Osteocyte (in vitro differentiated cells): ENCODE measurements around the gene PDZD2. TPM values are rescaled to one million over a fixed set of nuclear protein-coding genes. Genes with fewer than 3 reads are reported as not detected.

Experiments
- DNase-seq: peaks from one replicate; pipeline ENCODE4 v3.0.0; 2021; ENCODE audit warnings: mixed read lengths; ENCODE audit not compliant: unreplicated experiment; ENCODE audit errors: extremely low spot score
- H3K27ac Mint-ChIP-seq: one replicate; pipeline ENCODE4 v1.8.0; 2021; ENCODE audit warnings: mild to moderate bottlenecking, mixed read lengths; ENCODE audit not compliant: unreplicated experiment
- H3K27me3 Mint-ChIP-seq: one replicate; pipeline ENCODE4 v1.8.0; 2021; ENCODE audit warnings: mixed read lengths; ENCODE audit not compliant: unreplicated experiment
- H3K36me3 Mint-ChIP-seq: one replicate; pipeline ENCODE4 v1.8.0; 2021; ENCODE audit warnings: mixed read lengths; ENCODE audit not compliant: unreplicated experiment
- H3K4me1 Mint-ChIP-seq: one replicate; pipeline ENCODE4 v1.8.0; 2021; ENCODE audit warnings: mixed read lengths; ENCODE audit not compliant: unreplicated experiment
- H3K4me3 Mint-ChIP-seq: one replicate; pipeline ENCODE4 v1.8.0; 2021; ENCODE audit warnings: mild to moderate bottlenecking, moderate library complexity, mixed read lengths; ENCODE audit not compliant: unreplicated experiment
- H3K9me3 Mint-ChIP-seq: one replicate; pipeline ENCODE4 v1.8.0; 2021; ENCODE audit warnings: mixed read lengths; ENCODE audit not compliant: unreplicated experiment
- total RNA-seq: library from RNA; stranded (reverse); gene quantifications from 2 replicates; pipeline ENCODE4 v1.2.1, GENCODE V29; 2021
- TF ChIP-seq, protein P1 (sequence below): fragments of 200-600 bp; sonication (generic); IDR thresholded peaks from 2 replicates; pipeline ENCODE4 v1.5.0; 2021; ENCODE audit warnings: antibody characterized with exemption, mild to moderate bottlenecking, moderate library complexity

Gene PDZD2
- total RNA-seq, 1 donor from 2014 or later: 2.3 TPM

DNA sequence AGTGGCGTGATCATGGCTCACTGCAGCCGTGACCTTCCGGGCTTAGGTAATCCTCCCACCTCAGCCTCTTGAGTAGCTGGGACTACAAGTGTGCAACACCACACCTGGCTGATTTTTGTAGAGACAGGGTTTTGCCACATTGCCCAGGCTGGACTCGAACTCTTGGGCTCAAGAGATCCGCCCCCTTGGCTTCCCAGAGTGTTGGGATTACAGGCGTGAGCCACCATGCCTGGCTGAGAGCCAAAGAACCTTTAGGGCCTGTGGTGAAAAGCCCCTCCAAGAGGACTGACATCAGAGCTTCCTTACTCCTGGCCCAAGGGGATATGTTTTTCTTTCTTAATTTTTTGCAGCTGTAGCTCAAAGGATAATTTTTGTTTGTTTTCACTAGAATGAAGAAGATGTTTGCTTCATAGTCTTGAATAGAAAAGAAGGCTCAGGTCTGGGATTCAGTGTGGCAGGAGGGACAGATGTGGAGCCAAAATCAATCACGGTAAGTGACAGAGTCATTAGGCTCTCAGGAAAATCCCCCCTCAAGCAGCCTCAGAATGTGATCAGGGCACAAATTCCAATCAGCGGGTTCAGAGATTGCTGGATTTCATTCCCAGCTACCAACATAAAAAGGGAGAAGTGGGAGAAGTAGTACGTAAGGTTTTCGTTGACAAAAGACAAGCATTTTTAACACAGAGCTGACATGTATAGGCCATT lies 458.1 kb downstream of the PDZD2 start:
- Mint-ChIP-seq H3K27me3 (no peaks in the 10 kb centered on the region), H3K36me3 (peaks cover 19% of the 10 kb centered on the region), H3K4me3 (no peak overlapping the region), H3K9me3 (no peaks in the 10 kb centered on the region), H3K27ac (peak overlapping the region; percentile 6), H3K4me1 (peaks cover 16% of the 10 kb centered on the region)
- TF ChIP-seq, protein P1, sequence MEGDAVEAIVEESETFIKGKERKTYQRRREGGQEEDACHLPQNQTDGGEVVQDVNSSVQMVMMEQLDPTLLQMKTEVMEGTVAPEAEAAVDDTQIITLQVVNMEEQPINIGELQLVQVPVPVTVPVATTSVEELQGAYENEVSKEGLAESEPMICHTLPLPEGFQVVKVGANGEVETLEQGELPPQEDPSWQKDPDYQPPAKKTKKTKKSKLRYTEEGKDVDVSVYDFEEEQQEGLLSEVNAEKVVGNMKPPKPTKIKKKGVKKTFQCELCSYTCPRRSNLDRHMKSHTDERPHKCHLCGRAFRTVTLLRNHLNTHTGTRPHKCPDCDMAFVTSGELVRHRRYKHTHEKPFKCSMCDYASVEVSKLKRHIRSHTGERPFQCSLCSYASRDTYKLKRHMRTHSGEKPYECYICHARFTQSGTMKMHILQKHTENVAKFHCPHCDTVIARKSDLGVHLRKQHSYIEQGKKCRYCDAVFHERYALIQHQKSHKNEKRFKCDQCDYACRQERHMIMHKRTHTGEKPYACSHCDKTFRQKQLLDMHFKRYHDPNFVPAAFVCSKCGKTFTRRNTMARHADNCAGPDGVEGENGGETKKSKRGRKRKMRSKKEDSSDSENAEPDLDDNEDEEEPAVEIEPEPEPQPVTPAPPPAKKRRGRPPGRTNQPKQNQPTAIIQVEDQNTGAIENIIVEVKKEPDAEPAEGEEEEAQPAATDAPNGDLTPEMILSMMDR: no peak
- peak; percentile 48 for DNase-seq

DNA sequence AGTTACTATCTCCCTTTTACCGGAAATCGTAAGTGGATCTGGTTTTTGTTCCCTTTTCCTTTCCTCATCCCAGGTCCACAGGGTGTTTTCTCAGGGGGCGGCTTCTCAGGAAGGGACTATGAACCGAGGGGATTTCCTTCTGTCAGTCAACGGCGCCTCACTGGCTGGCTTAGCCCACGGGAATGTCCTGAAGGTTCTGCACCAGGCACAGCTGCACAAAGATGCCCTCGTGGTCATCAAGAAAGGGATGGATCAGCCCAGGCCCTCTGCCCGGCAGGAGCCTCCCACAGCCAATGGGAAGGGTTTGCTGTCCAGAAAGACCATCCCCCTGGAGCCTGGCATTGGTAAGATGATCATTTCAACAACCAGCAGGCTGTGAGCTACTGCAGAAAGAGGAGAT lies 459.4 kb downstream of the PDZD2 start:
- peak; percentile 73 for DNase-seq
- Mint-ChIP-seq H3K9me3 (no peaks in the 10 kb centered on the region), H3K4me1 (peaks cover 15% of the 10 kb centered on the region), H3K36me3 (peaks cover 24% of the 10 kb centered on the region), H3K4me3 (no peak overlapping the region), H3K27me3 (no peaks in the 10 kb centered on the region), H3K27ac (no peak overlapping the region)
- TF ChIP-seq, protein P1: no peak

DNA sequence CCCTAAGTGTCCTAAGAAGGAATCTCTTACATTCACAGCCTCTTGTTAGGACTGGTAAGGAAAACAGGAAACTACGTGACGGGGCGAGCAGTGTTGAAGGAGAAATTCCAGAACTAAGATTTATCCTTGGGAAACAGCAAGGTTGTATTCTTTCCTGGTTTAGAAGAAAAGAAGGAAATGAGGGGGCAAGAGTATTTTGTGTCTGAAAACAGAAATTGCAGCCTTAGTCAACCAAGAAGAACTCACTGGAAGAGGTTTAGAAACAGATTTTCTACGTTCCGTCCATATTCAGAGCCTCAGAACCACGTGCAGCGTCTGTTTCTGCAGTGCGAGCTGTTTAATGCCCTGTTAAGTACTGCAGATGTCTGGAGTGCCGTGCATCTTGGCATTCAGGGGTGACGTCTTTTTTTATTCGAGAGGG lies 460.0 kb downstream of the PDZD2 start:
- Mint-ChIP-seq H3K4me3 (no peak overlapping the region), H3K9me3 (no peaks in the 10 kb centered on the region), H3K27me3 (no peaks in the 10 kb centered on the region), H3K27ac (no peak overlapping the region), H3K36me3 (peaks cover 28% of the 10 kb centered on the region), H3K4me1 (peaks cover 15% of the 10 kb centered on the region)
- TF ChIP-seq, protein P1: no peak
- DNase-seq: peak; percentile 30

DNA sequence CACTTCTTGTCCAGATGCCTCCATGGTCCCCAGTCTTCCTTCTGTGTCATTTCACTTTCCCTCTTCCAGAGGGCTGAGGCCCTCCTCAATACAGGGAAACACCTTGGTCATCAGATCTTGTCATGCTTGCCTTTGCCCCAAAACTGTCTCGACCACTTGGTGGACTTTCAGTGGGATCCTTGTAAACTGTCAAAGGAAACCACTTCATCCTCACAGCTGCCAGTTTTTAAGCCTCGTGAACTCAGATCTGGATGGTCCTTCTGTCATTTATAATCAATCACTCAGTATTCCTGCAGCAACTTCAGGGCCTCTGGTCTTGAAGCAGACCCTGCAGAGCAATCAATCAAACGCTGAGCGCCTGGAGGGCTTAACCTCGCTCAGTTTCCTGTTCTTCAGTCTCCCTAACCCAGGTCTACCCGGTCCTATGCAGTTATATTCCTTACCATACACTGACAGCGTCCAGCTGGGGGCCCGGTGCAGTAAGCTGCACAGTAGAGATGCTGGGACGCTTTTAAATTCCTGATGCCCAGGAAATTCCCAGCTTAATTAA lies 460.6 kb downstream of the PDZD2 start:
- Mint-ChIP-seq H3K27ac (no peak overlapping the region), H3K4me1 (peaks cover 15% of the 10 kb centered on the region)

DNA sequence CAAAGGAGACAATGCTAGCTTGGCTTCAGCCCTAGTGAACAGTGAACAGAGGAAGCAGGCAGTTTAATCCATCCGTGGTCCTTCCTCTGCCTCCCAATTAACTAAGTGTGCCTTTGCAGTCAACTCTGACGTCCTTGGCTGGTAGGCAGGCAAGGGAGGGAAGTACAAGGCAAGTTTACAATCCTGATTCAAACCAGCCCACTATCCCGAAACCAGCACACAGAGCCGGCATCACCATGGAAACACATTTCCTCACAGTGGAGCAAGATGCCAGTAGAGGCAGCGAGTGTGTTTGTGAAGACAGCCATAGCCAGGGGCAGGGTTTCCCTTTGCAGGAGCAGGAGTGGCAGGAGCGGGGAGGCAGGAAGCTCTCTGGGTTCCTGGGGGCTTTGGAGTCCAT lies 461.3 kb downstream of the PDZD2 start:
- peak; percentile 70 for DNase-seq
- H3K4me3 Mint-ChIP-seq: no peak overlapping the region
- H3K4me1 Mint-ChIP-seq: peaks cover 12% of the 10 kb centered on the region
- H3K36me3 Mint-ChIP-seq: peaks cover 28% of the 10 kb centered on the region
- H3K27me3 Mint-ChIP-seq: no peaks in the 10 kb centered on the region
- TF ChIP-seq, protein P1: no peak
- H3K27ac Mint-ChIP-seq: no peak overlapping the region
- H3K9me3 Mint-ChIP-seq: no peaks in the 10 kb centered on the region

More for the DNA sequence above, 460.6 kb downstream of the PDZD2 start:
- no peaks in the 10 kb centered on the region for H3K9me3 Mint-ChIP-seq
- DNase-seq: peak; percentile 62
- TF ChIP-seq, protein P1: no peak
- H3K4me3 Mint-ChIP-seq: no peak overlapping the region
- no peaks in the 10 kb centered on the region for H3K27me3 Mint-ChIP-seq
- peaks cover 28% of the 10 kb centered on the region for H3K36me3 Mint-ChIP-seq
